H9 (cell line): Measurements from ENCODE around the gene CCDC134. TPM values are rescaled to one million over a fixed set of nuclear protein-coding genes. Genes with fewer than 3 reads are reported as not detected.

Experiments
- DNase-seq: peaks from one replicate; pipeline ENCODE4 v3.0.0-alpha.2; 2017
- H2AFZ ChIP-seq: one replicate; pipeline ENCODE4 v1.6.1; 2013; ENCODE audit warnings: mild to moderate bottlenecking, low read length, control low read depth, moderate library complexity
- H2AK5ac ChIP-seq: 2 replicates; pipeline ENCODE4 v1.6.1; 2013; ENCODE audit warnings: low read length, control low read depth, mixed read lengths; ENCODE audit not compliant: insufficient read length
- H2BK120ac ChIP-seq: one replicate; pipeline ENCODE4 v1.6.1; 2013; ENCODE audit warnings: low read depth, mild to moderate bottlenecking, low read length, control low read depth, inconsistent platforms; ENCODE audit not compliant: poor library complexity, severe bottlenecking
- H2BK12ac ChIP-seq: 2 replicates; pipeline ENCODE4 v1.6.1; 2013; ENCODE audit warnings: low read length, control low read depth, mixed read lengths, low read depth; ENCODE audit not compliant: insufficient read length
- H2BK15ac ChIP-seq: 2 replicates; pipeline ENCODE4 v1.6.1; 2013; ENCODE audit warnings: low read depth, low read length, control low read depth
- H2BK20ac ChIP-seq: one replicate; pipeline ENCODE4 v1.6.1; 2013; ENCODE audit warnings: low read depth, mild to moderate bottlenecking, low read length, control low read depth, inconsistent platforms; ENCODE audit not compliant: poor library complexity, severe bottlenecking
- H2BK5ac ChIP-seq: 2 replicates; pipeline ENCODE4 v1.6.1; 2013; ENCODE audit warnings: low read length, control low read depth, mixed read lengths; ENCODE audit not compliant: insufficient read length
- H3K14ac ChIP-seq: 2 replicates; pipeline ENCODE4 v1.6.1; 2013; ENCODE audit warnings: low read length, control low read depth; ENCODE audit not compliant: insufficient read depth
- H3K18ac ChIP-seq: 2 replicates; pipeline ENCODE4 v1.6.1; 2013; ENCODE audit warnings: low read depth, mild to moderate bottlenecking, mixed read lengths, low read length, control low read depth; ENCODE audit not compliant: insufficient read length
- H3K23ac ChIP-seq: 2 replicates; pipeline ENCODE4 v1.6.1; 2013; ENCODE audit warnings: low read length, control low read depth, mixed read lengths, low read depth; ENCODE audit not compliant: insufficient read length
- H3K23me2 ChIP-seq: 2 replicates; pipeline ENCODE4 v1.6.1; 2013; ENCODE audit warnings: low read depth, mild to moderate bottlenecking, mixed read lengths, low read length, control low read depth; ENCODE audit not compliant: insufficient read length, poor library complexity, severe bottlenecking
- H3K27ac ChIP-seq: 2 replicates; pipeline ENCODE4 v1.5.1; 2013; ENCODE audit warnings: low read length, control low read depth, mixed read lengths, low read depth; ENCODE audit not compliant: insufficient read length
- H3K27me3 ChIP-seq: 2 replicates; pipeline ENCODE4 v1.6.1; 2013; ENCODE audit warnings: low read length, control low read depth, inconsistent platforms; ENCODE audit not compliant: insufficient read depth
- H3K4ac ChIP-seq: 2 replicates; pipeline ENCODE4 v1.6.1; 2013; ENCODE audit warnings: low read depth, mild to moderate bottlenecking, control low read depth, inconsistent platforms, low read length, moderate library complexity
- H3K4me1 ChIP-seq: 2 replicates; pipeline ENCODE4 v1.6.1; 2013; ENCODE audit warnings: low read length, control low read depth, inconsistent platforms; ENCODE audit not compliant: insufficient read depth
- H3K4me2 ChIP-seq: 2 replicates; pipeline ENCODE4 v1.6.1; 2013; ENCODE audit warnings: low read length, control low read depth, mixed read lengths; ENCODE audit not compliant: insufficient read length, insufficient read depth
- H3K56ac ChIP-seq: 2 replicates; pipeline ENCODE4 v1.6.1; 2013; ENCODE audit warnings: low read depth, mild to moderate bottlenecking, mixed read lengths, low read length, control low read depth; ENCODE audit not compliant: insufficient read length
- H3K79me1 ChIP-seq: 2 replicates; pipeline ENCODE4 v1.6.1; 2013; ENCODE audit warnings: low read depth, mild to moderate bottlenecking, moderate library complexity, low read length, control low read depth, inconsistent platforms; ENCODE audit not compliant: insufficient read depth, poor library complexity, severe bottlenecking
- H3K79me2 ChIP-seq: 2 replicates; pipeline ENCODE4 v1.6.1; 2013; ENCODE audit warnings: low read length, control low read depth, inconsistent platforms; ENCODE audit not compliant: insufficient read depth
- H3K9ac ChIP-seq: 2 replicates; pipeline ENCODE4 v1.6.1; 2013; ENCODE audit warnings: low read length, control low read depth, mixed read lengths; ENCODE audit not compliant: insufficient read length; ENCODE audit errors: extremely low read depth
- H3K9me3 ChIP-seq: one replicate; pipeline ENCODE4 v1.6.1; 2013; ENCODE audit warnings: low read depth, low read length, inconsistent platforms; ENCODE audit not compliant: control insufficient read depth
- H3T11ph ChIP-seq: one replicate; pipeline ENCODE4 v1.6.1; 2013; ENCODE audit warnings: mild to moderate bottlenecking, low read length, control low read depth, inconsistent platforms
- H4K20me1 ChIP-seq: one replicate; pipeline ENCODE4 v1.6.1; 2013; ENCODE audit not compliant: control insufficient read depth, insufficient read length, insufficient read depth
- H4K5ac ChIP-seq: 2 replicates; pipeline ENCODE4 v1.6.1; 2013; ENCODE audit warnings: low read depth, mild to moderate bottlenecking, mixed read lengths, low read length, control low read depth; ENCODE audit not compliant: insufficient read length
- H4K8ac ChIP-seq: replicated peaks from 2 replicates; pipeline ENCODE4 v1.6.1; 2013; ENCODE audit warnings: low read length, control low read depth, mixed read lengths, low read depth; ENCODE audit not compliant: insufficient read length
- H4K91ac ChIP-seq: 2 replicates; pipeline ENCODE4 v1.6.1; 2013; ENCODE audit warnings: low read depth, mild to moderate bottlenecking, moderate library complexity, mixed read lengths, low read length, control low read depth; ENCODE audit not compliant: insufficient read length
- H3K27ac Mint-ChIP-seq, 3 experiments: 2 replicates in 2 of 3; 3 replicates in 1 of 3; pipeline ENCODE4 v1.8.0; 2020 to 2021; ENCODE audit warnings: mixed read lengths in 3 of 3, mild to moderate bottlenecking in 1 of 3, moderate library complexity in 1 of 3
- H3K27me3 Mint-ChIP-seq: 2 replicates; pipeline ENCODE4 v1.8.0; 2021; ENCODE audit warnings: low read depth, mild to moderate bottlenecking, moderate library complexity, mixed read lengths
- H3K36me3 Mint-ChIP-seq, 3 experiments: 2 replicates in 2 of 3; 3 replicates in 1 of 3; pipeline ENCODE4 v1.8.0; 2020 to 2021; ENCODE audit warnings: low read depth in 3 of 3, mixed read lengths in 3 of 3; ENCODE audit not compliant: insufficient read depth in 1 of 3
- H3K4me1 Mint-ChIP-seq, 2 experiments: 2 replicates each; pipeline ENCODE4 v1.8.0; 2020; ENCODE audit warnings: mixed read lengths in 2 of 2
- H3K4me3 Mint-ChIP-seq, 2 experiments: 2 replicates in 1 of 2; 3 replicates in 1 of 2; pipeline ENCODE4 v1.8.0; 2020 to 2021; ENCODE audit warnings: mild to moderate bottlenecking in 2 of 2, mixed read lengths in 2 of 2, moderate library complexity in 1 of 2
- H3K9me3 Mint-ChIP-seq, 2 experiments: 2 replicates in 1 of 2; 3 replicates in 1 of 2; pipeline ENCODE4 v1.8.0; 2020; ENCODE audit warnings: mild to moderate bottlenecking in 2 of 2, mixed read lengths in 2 of 2, moderate library complexity in 1 of 2
- CTCF ChIP-seq: fragments of 200-600 bp; sonication (generic); conservative IDR thresholded peaks from 3 replicates; pipeline ENCODE4 v1.8.0; 2021; ENCODE audit warnings: antibody characterized with exemption, mild to moderate bottlenecking
- WGBS: extraction: QIAGEN DNeasy Blood & Tissue Kit; methylation state at CpG from one replicate; pipeline ENCODE4 v1.1.7; 2013; ENCODE audit warnings: missing lambda C conversion rate, low lambda C conversion rate, mixed read lengths; ENCODE audit not compliant: insufficient read length; ENCODE audit errors: extremely low coverage; 5-methylcytosine and 5-hydroxymethylcytosine counted together
- total RNA-seq: library from RNA; stranded (reverse); gene quantifications from 2 replicates; pipeline ENCODE4 v1.2.1, GENCODE V29; 2021

Gene CCDC134
- total RNA-seq, 1 experiment from 2014 or later, result 20.7 TPM

DNA sequence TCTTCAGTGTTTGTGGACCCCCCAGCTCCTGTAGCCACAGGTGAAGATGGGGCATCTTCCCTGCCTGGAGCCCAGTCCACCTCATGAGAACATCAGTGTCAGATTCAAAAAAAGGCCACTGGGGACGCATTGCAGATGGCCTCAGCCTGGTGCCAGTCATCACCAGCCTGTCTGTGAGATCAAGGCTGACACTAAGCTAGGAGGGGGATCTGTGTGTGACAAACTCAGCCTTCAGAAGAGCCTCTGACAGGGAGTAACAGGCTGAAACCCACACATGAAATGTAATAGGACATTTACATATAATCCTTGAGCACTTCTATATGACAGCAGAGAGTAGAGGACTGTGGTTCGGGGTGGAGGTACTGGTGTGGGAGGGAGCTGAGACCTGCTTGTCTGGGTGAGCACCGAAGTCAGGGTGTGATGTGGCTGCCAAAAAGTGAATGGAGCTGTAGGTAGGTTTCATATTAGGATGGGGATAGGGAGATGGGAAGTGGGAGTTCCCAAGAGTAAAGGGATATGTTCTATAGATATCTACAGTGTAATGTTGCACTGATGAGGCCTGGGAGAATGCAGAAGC, 20.5 kb upstream of the CCDC134 start:
- Mint-ChIP-seq H3K27ac (no peak overlapping the region), H3K27me3 (peaks cover 8% of the 10 kb centered on the region), H3K4me3 (no peak overlapping the region), H3K4me1 (peaks cover 8 to 10% of the 10 kb centered on the region in 2 experiments; a peak in 3 of 4 replicates), H3K9me3 (no peaks in the 10 kb centered on the region), H3K36me3 (no peaks in the 10 kb centered on the region)
- Histone ChIP-seq H4K5ac (no peak overlapping the region), H2BK20ac (no peak overlapping the region), H3K9ac (no peak overlapping the region), H4K8ac (no peak overlapping the region), H2AK5ac (no peak overlapping the region), H4K20me1 (no peaks in the 10 kb centered on the region), H2AFZ (no peak overlapping the region), H3K4ac (no peak overlapping the region), H3K18ac (no peak overlapping the region), H3K9me3 (no peaks in the 10 kb centered on the region), H3K14ac (no peak overlapping the region), H3K79me1 (no peaks in the 10 kb centered on the region), H3K23ac (no peak overlapping the region), H2BK12ac (no peak overlapping the region), H2BK5ac (no peak overlapping the region), H2BK15ac (no peak overlapping the region), H2BK120ac (no peak overlapping the region), H3K27me3 (no peaks in the 10 kb centered on the region), H3T11ph (no peak overlapping the region), H3K23me2 (no peaks in the 10 kb centered on the region), H3K56ac (no peak overlapping the region), H3K4me1 (no peaks in the 10 kb centered on the region; the same call in 1 of the 2 replicates), H3K27ac (no peak overlapping the region), H3K79me2 (no peaks in the 10 kb centered on the region), H3K4me2 (no peak overlapping the region), H4K91ac (no peak overlapping the region)
- no peak for TF ChIP-seq CTCF
- no peak for DNase-seq
- no CpG with 5 or more reads among the region's 3 CpGs for WGBS
